SK-N-SH treated with all-trans-retinoic acid at 6 μM for 48 hours (cell line): ENCODE data around the gene C10orf95.

Experiments used
- ATAC-seq: fragments of 200-7000 bp; cut with Tn5 transposase; 3 replicates; pipeline ENCODE4 v1.9.1; 2020; ENCODE audit warnings: mild to moderate bottlenecking, moderate library complexity
- ARNTL ChIP-seq: fragments of 450-650 bp; formaldehyde crosslinking; IDR thresholded peaks from 2 replicates; pipeline ENCODE4 v1.5.0; 2020; ENCODE audit warnings: low read depth, mild to moderate bottlenecking, moderate library complexity, borderline replicate concordance
- BACH2 ChIP-seq: fragments of 250-450 bp; sonication (Bioruptor Pico); IDR thresholded peaks from 2 replicates; pipeline ENCODE4 v1.9.0; 2021; ENCODE audit warnings: mild to moderate bottlenecking, borderline replicate concordance
- CREB5 ChIP-seq: fragments of 250-450 bp; sonication (Bioruptor Pico); IDR thresholded peaks from 2 replicates; pipeline ENCODE4 v1.5.1; 2020; ENCODE audit warnings: low read depth, mild to moderate bottlenecking, moderate library complexity
- CSDC2 ChIP-seq: fragments of 250-450 bp; sonication (Bioruptor Pico); IDR thresholded peaks from 2 replicates; pipeline ENCODE4 v1.5.0; 2020; ENCODE audit warnings: mild to moderate bottlenecking, moderate library complexity
- CSRNP3 ChIP-seq: fragments of 250-450 bp; sonication (Bioruptor Pico); IDR thresholded peaks from 2 replicates; pipeline ENCODE4 v1.5.1; 2021; ENCODE audit warnings: mild to moderate bottlenecking, moderate library complexity
- ESRRG ChIP-seq: fragments of 250-450 bp; sonication (Bioruptor Pico); IDR thresholded peaks from 2 replicates; pipeline ENCODE4 v1.6.1; 2021; ENCODE audit warnings: mild to moderate bottlenecking
- GLIS3 ChIP-seq: fragments of 250-450 bp; sonication (Bioruptor Pico); IDR thresholded peaks from 2 replicates; pipeline ENCODE4 v1.5.0; 2020; ENCODE audit warnings: mild to moderate bottlenecking, moderate library complexity
- OSR1 ChIP-seq: fragments of 250-450 bp; sonication (Bioruptor Pico); IDR thresholded peaks from 2 replicates; pipeline ENCODE4 v1.8.0; 2022; ENCODE audit warnings: moderate library complexity, mild to moderate bottlenecking, inconsistent platforms
- PATZ1 ChIP-seq: fragments of 250-450 bp; sonication (Bioruptor Pico); IDR thresholded peaks from 2 replicates; pipeline ENCODE4 v1.8.0; 2020; ENCODE audit warnings: mild to moderate bottlenecking, moderate library complexity, borderline replicate concordance
- POU6F1 ChIP-seq: fragments of 250-450 bp; sonication (Bioruptor Pico); IDR thresholded peaks from 2 replicates; pipeline ENCODE4 v1.8.0; 2021; ENCODE audit warnings: low read depth, mild to moderate bottlenecking, moderate library complexity, borderline replicate concordance
- PPARA ChIP-seq: fragments of 250-450 bp; sonication (Bioruptor Pico); IDR thresholded peaks from 2 replicates; pipeline ENCODE4 v1.5.0; 2020; ENCODE audit warnings: mild to moderate bottlenecking, borderline replicate concordance
- RARB ChIP-seq: fragments of 250-450 bp; sonication (Bioruptor Pico); IDR thresholded peaks from 2 replicates; pipeline ENCODE4 v1.8.0; 2021; ENCODE audit warnings: mild to moderate bottlenecking, moderate library complexity
- SNAI2 ChIP-seq: fragments of 250-450 bp; sonication (Bioruptor Pico); IDR thresholded peaks from 2 replicates; pipeline ENCODE4 v1.5.0; 2020; ENCODE audit warnings: mild to moderate bottlenecking, moderate library complexity
- TCF4 ChIP-seq: fragments of 250-450 bp; sonication (Bioruptor Pico); IDR thresholded peaks from 2 replicates; pipeline ENCODE4 v1.8.0; 2021; ENCODE audit warnings: mild to moderate bottlenecking, moderate library complexity, borderline replicate concordance
- TOX ChIP-seq: fragments of 250-450 bp; sonication (Bioruptor Pico); IDR thresholded peaks from 2 replicates; pipeline ENCODE4 v1.8.0; 2021; ENCODE audit warnings: mild to moderate bottlenecking, moderate library complexity, borderline replicate concordance
- TSHZ2 ChIP-seq: fragments of 250-450 bp; sonication (Bioruptor Pico); IDR thresholded peaks from 2 replicates; pipeline ENCODE4 v1.5.0; 2020; ENCODE audit warnings: mild to moderate bottlenecking, moderate library complexity
- ZC3H10 ChIP-seq: fragments of 250-450 bp; sonication (Bioruptor Pico); IDR thresholded peaks from 2 replicates; pipeline ENCODE4 v1.5.1; 2021; ENCODE audit warnings: mild to moderate bottlenecking, moderate library complexity
- ZFP3 ChIP-seq: fragments of 250-450 bp; sonication (Bioruptor Pico); IDR thresholded peaks from 2 replicates; pipeline ENCODE4 v1.5.0; 2020; ENCODE audit warnings: mild to moderate bottlenecking, moderate library complexity
- ZNF565 ChIP-seq: fragments of 450-650 bp; formaldehyde crosslinking; conservative IDR thresholded peaks from 2 replicates; pipeline ENCODE4 v1.5.0; 2020; ENCODE audit warnings: low read depth, mild to moderate bottlenecking, moderate library complexity
- ZNF70 ChIP-seq: fragments of 450-650 bp; formaldehyde crosslinking; IDR thresholded peaks from 2 replicates; pipeline ENCODE4 v1.5.0; 2020; ENCODE audit warnings: mild to moderate bottlenecking, moderate library complexity
- ZNF8 ChIP-seq: fragments of 450-650 bp; formaldehyde crosslinking; IDR thresholded peaks from 2 replicates; pipeline ENCODE4 v1.5.0; 2020; ENCODE audit warnings: mild to moderate bottlenecking, moderate library complexity

The C10orf95 gene

GRCh38 chr10:102419269-102420180, 31.8 kb downstream of the C10orf95 start:
- no peak for ATAC-seq
- TF ChIP-seq CSDC2 (CRISPR knock-in tag): peak; percentile 82; the same call in 1 of the 2 replicates
- no peak for TF ChIP-seq ZC3H10 (CRISPR knock-in tag)
- peak; percentile 19; the same call in 1 of the 2 replicates for TF ChIP-seq TCF4 (CRISPR knock-in tag)

- no peak for TF ChIP-seq ZNF565 (CRISPR knock-in tag)
- TF ChIP-seq SNAI2 (CRISPR knock-in tag): no peak
- no peak for TF ChIP-seq PPARA (CRISPR knock-in tag)
- no peak for TF ChIP-seq OSR1
- TF ChIP-seq ZNF70: no peak
- no peak for TF ChIP-seq ZFP3
- TF ChIP-seq CSRNP3 (CRISPR knock-in tag): no peak
- no peak for TF ChIP-seq TSHZ2 (CRISPR knock-in tag)
- TF ChIP-seq POU6F1 (CRISPR knock-in tag): no peak
- no peak for TF ChIP-seq GLIS3 (CRISPR knock-in tag)
- no peak for TF ChIP-seq TCF4 (CRISPR knock-in tag)
- TF ChIP-seq RARB: no peak
- TF ChIP-seq ESRRG (CRISPR knock-in tag): no peak
- no peak for TF ChIP-seq BACH2 (CRISPR knock-in tag)
- no peak for ATAC-seq
Observed at GRCh38 chr10:102418622-102419268, 32.6 kb downstream of the C10orf95 start, which contains the start of gene PSD. PSD (minus strand) TSS chr10:102418785; CDS start chr10:102417038, 1,747 bp downstream.

- ATAC-seq: no peak
- TF ChIP-seq CSRNP3 (CRISPR knock-in tag) (no peak), POU6F1 (CRISPR knock-in tag) (no peak), OSR1 (no peak), TOX (CRISPR knock-in tag) (no peak), TCF4 (CRISPR knock-in tag) (no peak), PPARA (CRISPR knock-in tag) (no peak), SNAI2 (CRISPR knock-in tag) (no peak), ZFP3 (no peak), CREB5 (no peak), ESRRG (CRISPR knock-in tag) (no peak), PATZ1 (no peak), ZNF8 (CRISPR knock-in tag) (no peak), ARNTL (CRISPR knock-in tag) (no peak), ZNF565 (CRISPR knock-in tag) (no peak), GLIS3 (CRISPR knock-in tag) (no peak), RARB (no peak)
Observed at GRCh38 chr10:102416695-102417094, 34.6 kb downstream of the C10orf95 start.
